Fibroblast of villous mesenchyme (primary cell): ENCODE measurements around the gene WRAP73. TPM values are rescaled to one million over a fixed set of nuclear protein-coding genes. Genes with fewer than 3 reads are reported as not detected.

Experiments
- DNase-seq: peaks from one replicate; pipeline ENCODE4 v3.0.0-alpha.2; 2010; ENCODE audit warnings: low read depth
- H3K4me3 ChIP-seq: 2 replicates; pipeline ENCODE4 v1.5.1; 2011; ENCODE audit warnings: low read depth, mild to moderate bottlenecking, low read length
- CTCF ChIP-seq: IDR thresholded peaks from 2 replicates; pipeline ENCODE4 v1.5.1; 2012; ENCODE audit warnings: low read depth, mild to moderate bottlenecking, low read length; ENCODE audit not compliant: insufficient read depth
- total RNA-seq: library from RNA; depleted of rRNA; stranded (reverse); fragments of >200 nt; gene quantifications from 2 replicates; pipeline ENCODE4 v1.2.3, GENCODE V29; 2012

Gene WRAP73
- total RNA-seq, 1 donor: 12.5 TPM

- TF ChIP-seq CTCF: no peak
- DNase-seq: no peak
- no peak overlapping the region for H3K4me3 ChIP-seq
Measured at GRCh38 chr1:3654549-3655281, 4.8 kb upstream of the WRAP73 start.

DNA sequence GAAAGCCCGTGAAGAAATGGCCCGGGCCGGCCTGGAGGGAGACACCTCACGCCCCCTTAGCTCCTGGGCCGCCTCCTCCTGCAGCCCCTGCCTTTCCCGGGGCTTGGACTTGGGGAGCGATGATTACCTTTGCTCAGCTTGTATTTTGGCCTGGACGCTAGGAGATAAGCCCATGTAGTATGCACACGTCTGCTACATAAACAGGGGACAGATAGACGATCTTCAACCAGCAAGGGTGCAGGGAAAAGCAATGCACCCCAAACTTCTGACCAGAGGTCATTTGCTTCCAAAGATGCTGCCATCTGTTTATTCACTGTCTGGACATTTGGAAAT is 3.3 kb upstream of the WRAP73 start:
- no peak for DNase-seq
- no peak for TF ChIP-seq CTCF
- H3K4me3 ChIP-seq: no peak overlapping the region

DNA sequence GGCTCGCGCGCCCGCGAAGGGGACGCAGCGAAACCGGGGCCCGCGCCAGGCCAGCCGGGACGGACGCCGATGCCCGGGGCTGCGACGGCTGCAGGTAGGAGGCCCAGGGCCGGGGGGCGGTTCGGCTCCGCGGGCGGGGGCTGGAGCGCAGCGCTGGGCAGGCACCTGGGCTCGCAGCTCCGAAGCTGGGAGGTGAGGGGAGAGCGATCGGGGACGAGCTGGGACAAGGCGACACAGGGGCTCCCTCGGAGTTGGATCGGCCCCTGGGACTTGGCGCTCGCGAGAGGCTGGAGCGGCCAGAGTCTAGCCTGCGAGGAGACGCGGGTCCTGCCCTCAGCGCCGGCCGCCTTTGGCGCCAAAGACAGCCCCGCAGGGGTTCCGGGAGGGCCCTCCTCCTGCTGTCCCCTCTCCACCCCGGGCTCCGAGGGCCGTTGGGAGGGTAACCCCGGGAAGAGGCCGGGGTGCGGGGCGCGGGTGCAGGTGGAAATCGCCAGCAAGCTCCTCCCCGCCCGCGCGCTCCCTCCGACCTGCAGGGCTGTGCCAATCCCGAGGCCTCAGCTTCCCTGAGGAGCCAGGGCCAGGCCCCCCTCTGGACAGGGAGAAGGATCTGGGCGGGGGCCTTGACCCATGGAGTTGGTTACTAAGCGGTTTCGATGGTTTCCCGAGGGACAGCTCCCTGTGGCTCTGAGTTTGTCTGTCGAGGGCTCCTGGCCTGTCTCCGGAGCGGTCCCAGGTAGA is 2.8 kb upstream of the WRAP73 start:
- no peak overlapping the region for H3K4me3 ChIP-seq
- TF ChIP-seq CTCF: no peak
- DNase-seq: no peak

- DNase-seq: no peak
- no peak within 1 kb of the TSS for H3K4me3 ChIP-seq
- no peak for TF ChIP-seq CTCF
Measured at GRCh38 chr1:3651930-3652547, 2.1 kb upstream of the WRAP73 start, which contains the start of gene TP73. Gene TP73, plus strand, starts transcription at chr1:3652516. Its CDS starts 29,850 bp downstream, at chr1:3682366.

GRCh38 chr1:3651026-3651929 is 1.4 kb upstream of the WRAP73 start:
- DNase-seq: no peak
- no peak for TF ChIP-seq CTCF
- no peak overlapping the region for H3K4me3 ChIP-seq

DNA sequence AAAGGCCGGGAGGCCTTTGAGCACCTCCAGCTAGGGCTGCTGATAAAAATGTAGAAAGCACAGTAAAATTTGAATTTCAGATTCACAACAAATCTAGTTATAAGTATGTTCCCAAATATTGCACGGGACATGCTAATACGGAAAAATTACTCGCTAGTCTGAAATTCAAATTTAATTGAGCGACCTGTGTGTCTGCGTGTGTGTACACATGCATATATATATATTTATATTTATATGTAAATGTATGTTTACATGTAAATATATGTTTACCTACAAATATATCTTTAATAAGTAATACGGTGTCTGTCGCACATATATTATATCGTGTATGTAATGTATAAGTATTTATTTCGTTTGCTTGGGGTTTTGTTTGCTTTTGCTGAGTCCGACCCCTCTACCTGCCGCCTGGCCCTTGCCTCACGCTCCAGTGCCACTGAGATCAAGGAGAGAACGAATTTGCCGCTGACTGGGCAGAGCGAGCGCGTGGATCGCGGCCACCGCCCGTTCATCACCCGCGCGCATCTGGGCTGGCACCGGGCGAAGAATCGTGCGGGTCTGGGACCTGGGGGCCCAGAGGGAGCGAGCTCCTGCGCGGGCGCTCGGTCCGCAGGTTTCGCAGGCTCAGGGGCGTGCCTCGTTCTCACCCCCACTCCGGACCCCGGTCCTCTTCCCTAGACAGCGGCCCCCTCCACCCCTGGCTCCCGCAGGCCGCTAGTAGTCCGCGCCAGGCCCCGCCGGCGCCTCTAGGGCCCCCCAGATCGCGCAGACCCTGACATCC is 534 bp upstream of the WRAP73 start:
- DNase-seq: no peak
- no peak for TF ChIP-seq CTCF
- H3K4me3 ChIP-seq: peak overlapping the region; percentile 5
